Heart right ventricle (tissue), 16 donors: ENCODE results near the gene MRPL27. TPM values are rescaled to one million over a fixed set of nuclear protein-coding genes. Genes with fewer than 3 reads are reported as not detected.

Experiments used
- ATAC-seq, 8 donors: fragments of 200-7000 bp; cut with Tn5 transposase; one replicate each; pipeline ENCODE4 v1.9.1; 2020; ENCODE audit warnings: mild to moderate bottlenecking in 8 of 8, moderate library complexity in 8 of 8, moderate number of reproducible peaks in 1 of 8
- DNase-seq, 2 donors: peaks; one replicate each; pipeline ENCODE4 v3.0.0-alpha.2; 2020
- H3K27ac ChIP-seq, 10 donors: fragments of 200-600 bp; sonication (generic) in 2 of 10; one replicate each; pipeline versions ENCODE4 v1.5.0 to v1.8.0; 2020 to 2022; ENCODE audit warnings: mild to moderate bottlenecking in 3 of 10
- H3K27me3 ChIP-seq, 7 donors: fragments of 200-600 bp; one replicate each; pipeline ENCODE4 v1.8.0; 2021 to 2022; ENCODE audit warnings: mild to moderate bottlenecking in 2 of 7
- H3K36me3 ChIP-seq, 9 donors: fragments of 200-600 bp; sonication (generic) in 1 of 9; one replicate each; pipeline versions ENCODE4 v1.5.0 to v1.8.0; 2020 to 2022; ENCODE audit warnings: mild to moderate bottlenecking in 2 of 9
- H3K4me1 ChIP-seq, 9 donors: fragments of 200-600 bp; sonication (generic) in 1 of 9; one replicate each; pipeline versions ENCODE4 v1.5.0 to v1.8.0; 2020 to 2022; ENCODE audit warnings: mild to moderate bottlenecking in 4 of 9
- H3K4me3 ChIP-seq, 10 donors: fragments of 200-600 bp; sonication (generic) in 2 of 10; one replicate each; pipeline versions ENCODE4 v1.5.0 to v1.8.0; 2020 to 2022; ENCODE audit warnings: mild to moderate bottlenecking in 7 of 10, moderate library complexity in 2 of 10
- H3K9me3 ChIP-seq, 11 donors: fragments of 200-600 bp in 10 of 11; sonication (generic) in 2 of 11; one replicate each; pipeline versions ENCODE4 v1.5.0 to v1.8.0; 2013 to 2022; ENCODE audit warnings: mild to moderate bottlenecking in 2 of 11, control low read depth in 1 of 11, moderate library complexity in 1 of 11
- WGBS, 2 donors: extraction: QIAGEN DNeasy Blood & Tissue Kit; methylation state at CpG; one replicate each; pipeline ENCODE4 v1.1.7; 2013; ENCODE audit warnings: inconsistent platforms in 1 of 2; 5-methylcytosine and 5-hydroxymethylcytosine counted together
- intact Hi-C, 10 donors: fragments of 100-400 bp; cut with DNase I; formaldehyde crosslinking; loops; one replicate each; pipeline versions ENCODE4 v1.11.1 to v1.14.2; 2022
- polyA plus RNA-seq, 2 donors: library from polyadenylated mRNA; stranded (reverse); fragments of 200-250 nt; gene quantifications; one replicate each; pipeline ENCODE4 v1.2.3, GENCODE V29; 2013
- total RNA-seq, 10 donors: library from RNA; stranded (reverse); fragmentation: NEBNext Ultra II Directional in 3 of 10; extraction: Animal tissue kit (Norgen Biotek cat#: 25700) in 3 of 10; gene quantifications; one replicate each; pipeline versions ENCODE4 v1.2.1 to v1.2.4, GENCODE V29; 2021 to 2023
- TF ChIP-seq, protein P1 (sequence below), 9 donors: fragments of 200-600 bp; sonication (generic) in 2 of 9; IDR thresholded peaks; one replicate each; pipeline versions ENCODE4 v1.5.0 to v1.8.0; 2021 to 2022; ENCODE audit warnings: antibody characterized with exemption in 9 of 9, mild to moderate bottlenecking in 5 of 9, moderate library complexity in 1 of 9
- donor health status: Arrhythmogenic right ventricular cardiomyopathy.
- donor health status: ischemic (EF 13 %, LVEDD 7.1; RV severe dilation, severe dysfunction).
- donor health status: healthy with polysubstance abuse.
- donor health status: DM: no; HTN: yes; CAD: no.
- donor health status: DM: no; HTN: no; CAD: no.
- donor health status: ischemic (EF 25% LVEDD 6.9; RV normal size, moderate dysfunction).
- donor health status: ischemic (EF 25% LVEDD 5.7; RV mildly dilated, moderate dysfunction).
- donor health status: healthy.
- donor health status: DM: yes; HTN: yes; CAD: no.
- donor health status: Ischemic cardiomyopathy.
- donor health status: ischemic (EF 35%, LVEDD 5.7; RV mildly dilated, moderate dysfunction).
- donor health status: nonischemic (EF 11% LVEDD 7.7; RV severe dilation, severe dysfunction).
- donor health status: DM: yes; HTN: yes; CAD: no.
- donor health status: PGD.
- donor health status: ischemic (EF 29% LVEDD 5.4; RV normal size, mild dysfunction).
- donor health status: nonischemic (EF 23%, LVEDD 6.1; RV moderate dilation, normal function).

The MRPL27 gene
- total and polyA plus RNA-seq, 12 donors = 54.8 to 253 (median 65.2) TPM

DNA sequence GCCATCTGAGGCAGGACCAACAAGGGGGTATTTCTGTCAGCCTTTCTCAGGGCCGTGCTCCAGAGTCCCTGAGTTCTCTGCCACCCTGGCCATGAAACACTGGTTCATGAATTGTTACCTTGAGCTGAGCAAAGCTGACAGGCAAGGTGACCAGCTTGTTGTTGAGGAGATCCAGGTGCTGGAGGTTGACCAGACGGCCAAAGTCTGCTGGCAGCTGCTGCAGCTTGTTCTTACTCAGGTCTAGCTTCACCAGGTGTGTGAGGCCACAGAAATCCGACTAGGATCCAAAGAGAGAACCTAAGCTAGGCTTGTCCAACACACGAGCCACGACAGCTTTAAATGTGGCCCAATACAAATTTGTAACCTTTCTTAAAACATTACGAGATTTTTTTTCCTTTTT, 19.6 kb upstream of the MRPL27 start:
- intact Hi-C loops = no loop called here
- no peak overlapping the region for H3K4me3 ChIP-seq
- no peak for ATAC-seq
- peaks cover 0 to 78% (median 64%) of the 10 kb centered on the region in 9 donors for H3K36me3 ChIP-seq
- DNase-seq = no peak
- TF ChIP-seq, protein P1, sequence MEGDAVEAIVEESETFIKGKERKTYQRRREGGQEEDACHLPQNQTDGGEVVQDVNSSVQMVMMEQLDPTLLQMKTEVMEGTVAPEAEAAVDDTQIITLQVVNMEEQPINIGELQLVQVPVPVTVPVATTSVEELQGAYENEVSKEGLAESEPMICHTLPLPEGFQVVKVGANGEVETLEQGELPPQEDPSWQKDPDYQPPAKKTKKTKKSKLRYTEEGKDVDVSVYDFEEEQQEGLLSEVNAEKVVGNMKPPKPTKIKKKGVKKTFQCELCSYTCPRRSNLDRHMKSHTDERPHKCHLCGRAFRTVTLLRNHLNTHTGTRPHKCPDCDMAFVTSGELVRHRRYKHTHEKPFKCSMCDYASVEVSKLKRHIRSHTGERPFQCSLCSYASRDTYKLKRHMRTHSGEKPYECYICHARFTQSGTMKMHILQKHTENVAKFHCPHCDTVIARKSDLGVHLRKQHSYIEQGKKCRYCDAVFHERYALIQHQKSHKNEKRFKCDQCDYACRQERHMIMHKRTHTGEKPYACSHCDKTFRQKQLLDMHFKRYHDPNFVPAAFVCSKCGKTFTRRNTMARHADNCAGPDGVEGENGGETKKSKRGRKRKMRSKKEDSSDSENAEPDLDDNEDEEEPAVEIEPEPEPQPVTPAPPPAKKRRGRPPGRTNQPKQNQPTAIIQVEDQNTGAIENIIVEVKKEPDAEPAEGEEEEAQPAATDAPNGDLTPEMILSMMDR (IDR thresholded peaks at IDR 0.05) = no peak
- no peaks in the 10 kb centered on the region for H3K9me3 ChIP-seq
- H3K27me3 ChIP-seq = no peaks in the 10 kb centered on the region
- H3K27ac ChIP-seq = no peak overlapping the region
- 91 to 92% methylated on average over 6 of the region's 6 CpGs for WGBS, 2 donors
- H3K4me1 ChIP-seq = peaks cover 2 to 28% (median 19%) of the 10 kb centered on the region in 9 donors

DNA sequence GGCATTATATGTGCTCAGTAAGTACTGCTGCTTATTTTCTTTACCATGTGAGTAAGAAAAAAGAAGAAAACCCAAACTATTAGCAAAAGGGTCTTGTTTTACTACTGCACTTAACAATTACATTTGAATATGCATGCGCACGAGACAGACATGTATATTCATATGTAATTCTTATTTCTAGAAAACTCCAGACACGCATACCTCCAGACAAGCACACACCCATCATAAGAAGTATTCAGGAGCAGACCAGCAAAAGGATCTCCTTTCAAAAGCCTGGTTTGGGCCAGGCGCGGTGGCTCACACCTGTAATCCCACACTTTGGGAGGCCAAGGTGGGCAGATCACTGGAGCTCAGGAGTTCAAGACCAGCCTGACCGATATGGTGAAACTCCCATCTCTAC, 16.6 kb upstream of the MRPL27 start:
- H3K27me3 ChIP-seq = no peaks in the 10 kb centered on the region
- no peak for DNase-seq
- WGBS, 2 donors = 98% methylated on average over 6 of the region's 6 CpGs
- no peak overlapping the region for H3K27ac ChIP-seq
- peaks cover 4 to 100% (median 92%) of the 10 kb centered on the region in 9 donors for H3K36me3 ChIP-seq
- ATAC-seq = no peak
- H3K4me3 ChIP-seq = no peak overlapping the region
- peaks cover 0 to 3% (median 0%) of the 10 kb centered on the region in 9 donors for H3K4me1 ChIP-seq
- TF ChIP-seq, protein P1 (IDR thresholded peaks at IDR 0.05) = no peak
- intact Hi-C loops = no loop called here
- no peaks in the 10 kb centered on the region for H3K9me3 ChIP-seq

DNA sequence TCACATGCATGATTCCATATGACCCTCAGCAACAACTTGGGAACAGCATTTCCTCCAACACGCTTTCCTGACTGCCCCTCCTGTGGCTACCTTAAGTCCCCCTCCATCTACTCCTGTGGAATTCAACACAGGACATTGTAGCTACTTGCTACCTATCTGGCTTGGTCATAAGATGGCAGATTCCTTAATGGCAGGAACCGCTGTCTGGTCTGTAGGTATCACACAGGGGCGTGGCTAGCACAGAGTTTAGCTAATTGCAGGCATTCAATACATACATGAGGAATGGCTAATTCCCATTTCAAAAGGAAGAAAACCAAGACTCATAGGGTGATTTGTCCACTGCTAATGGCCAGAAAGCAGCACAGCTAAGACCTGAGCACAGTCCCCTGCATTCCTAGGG, 15.7 kb upstream of the MRPL27 start:
- TF ChIP-seq, protein P1 (IDR thresholded peaks at IDR 0.05) = no peak
- no peak overlapping the region for H3K4me3 ChIP-seq
- 96 to 97% methylated on average over 3 of the region's 3 CpGs for WGBS, 2 donors
- ATAC-seq (no peak), DNase-seq (no peak)
- no peak overlapping the region for H3K27ac ChIP-seq
- no peaks in the 10 kb centered on the region for H3K4me1 ChIP-seq
- no peaks in the 10 kb centered on the region for H3K27me3 ChIP-seq
- no peaks in the 10 kb centered on the region for H3K9me3 ChIP-seq
- intact Hi-C loops = no loop called here
- H3K36me3 ChIP-seq = peaks cover 4 to 100% (median 92%) of the 10 kb centered on the region in 9 donors

DNA sequence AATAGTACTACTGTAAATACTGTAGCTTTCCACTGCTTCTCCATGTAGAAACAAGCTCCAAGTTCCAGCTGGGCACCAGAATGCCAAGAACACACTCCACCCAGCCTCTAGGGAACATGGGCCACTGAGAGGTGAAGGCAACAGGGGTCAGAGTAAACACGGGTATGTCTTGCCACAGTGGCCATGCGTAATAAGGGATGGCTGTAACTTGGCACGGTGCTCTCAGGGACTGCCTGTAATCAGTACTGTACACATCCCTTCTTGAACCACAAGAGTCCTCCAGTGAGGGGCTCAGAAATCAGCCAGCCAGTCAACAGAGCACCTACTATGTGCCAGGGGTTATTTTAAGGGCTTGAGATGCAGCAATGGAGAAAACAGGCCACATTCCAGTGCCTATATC, 13.5 kb upstream of the MRPL27 start:
- intact Hi-C loops = no loop called here
- Histone ChIP-seq H3K36me3 (peaks cover 4 to 100% (median 90%) of the 10 kb centered on the region in 9 donors), H3K27ac (no peak overlapping the region), H3K9me3 (no peaks in the 10 kb centered on the region), H3K4me1 (peaks cover 0 to 7% (median 0%) of the 10 kb centered on the region in 9 donors), H3K27me3 (no peaks in the 10 kb centered on the region), H3K4me3 (no peak overlapping the region)
- ATAC-seq (no peak), DNase-seq (no peak)
- 72 to 80% methylated on average over 3 of the region's 3 CpGs for WGBS, 2 donors
- TF ChIP-seq, protein P1 (IDR thresholded peaks at IDR 0.05) = no peak
